OCI-LY3 (cell line): ENCODE results near the gene CASR.

Experiments
- EZH2phosphoT487 ChIP-seq: fragments of 200-600 bp; shearing (Covaris generic); IDR thresholded peaks from 2 replicates; pipeline ENCODE4 v1.6.1; 2018; ENCODE audit warnings: antibody characterized with exemption, mixed run types, low read depth
- TF ChIP-seq, protein P1 (sequence below): fragments of 200-600, 300-600 bp; sonication (generic); IDR thresholded peaks from 2 replicates; pipeline ENCODE4 v1.5.1; 2014; ENCODE audit warnings: antibody characterized with exemption, low read length, low read depth

GRCh38 chr3:122178711-122179110 lies 4.8 kb upstream of the CASR start:
- TF ChIP-seq, protein P1, sequence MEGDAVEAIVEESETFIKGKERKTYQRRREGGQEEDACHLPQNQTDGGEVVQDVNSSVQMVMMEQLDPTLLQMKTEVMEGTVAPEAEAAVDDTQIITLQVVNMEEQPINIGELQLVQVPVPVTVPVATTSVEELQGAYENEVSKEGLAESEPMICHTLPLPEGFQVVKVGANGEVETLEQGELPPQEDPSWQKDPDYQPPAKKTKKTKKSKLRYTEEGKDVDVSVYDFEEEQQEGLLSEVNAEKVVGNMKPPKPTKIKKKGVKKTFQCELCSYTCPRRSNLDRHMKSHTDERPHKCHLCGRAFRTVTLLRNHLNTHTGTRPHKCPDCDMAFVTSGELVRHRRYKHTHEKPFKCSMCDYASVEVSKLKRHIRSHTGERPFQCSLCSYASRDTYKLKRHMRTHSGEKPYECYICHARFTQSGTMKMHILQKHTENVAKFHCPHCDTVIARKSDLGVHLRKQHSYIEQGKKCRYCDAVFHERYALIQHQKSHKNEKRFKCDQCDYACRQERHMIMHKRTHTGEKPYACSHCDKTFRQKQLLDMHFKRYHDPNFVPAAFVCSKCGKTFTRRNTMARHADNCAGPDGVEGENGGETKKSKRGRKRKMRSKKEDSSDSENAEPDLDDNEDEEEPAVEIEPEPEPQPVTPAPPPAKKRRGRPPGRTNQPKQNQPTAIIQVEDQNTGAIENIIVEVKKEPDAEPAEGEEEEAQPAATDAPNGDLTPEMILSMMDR: no peak
- no peak for TF ChIP-seq EZH2phosphoT487
